ENCODE measurements around the gene SHISA7.

DNA sequence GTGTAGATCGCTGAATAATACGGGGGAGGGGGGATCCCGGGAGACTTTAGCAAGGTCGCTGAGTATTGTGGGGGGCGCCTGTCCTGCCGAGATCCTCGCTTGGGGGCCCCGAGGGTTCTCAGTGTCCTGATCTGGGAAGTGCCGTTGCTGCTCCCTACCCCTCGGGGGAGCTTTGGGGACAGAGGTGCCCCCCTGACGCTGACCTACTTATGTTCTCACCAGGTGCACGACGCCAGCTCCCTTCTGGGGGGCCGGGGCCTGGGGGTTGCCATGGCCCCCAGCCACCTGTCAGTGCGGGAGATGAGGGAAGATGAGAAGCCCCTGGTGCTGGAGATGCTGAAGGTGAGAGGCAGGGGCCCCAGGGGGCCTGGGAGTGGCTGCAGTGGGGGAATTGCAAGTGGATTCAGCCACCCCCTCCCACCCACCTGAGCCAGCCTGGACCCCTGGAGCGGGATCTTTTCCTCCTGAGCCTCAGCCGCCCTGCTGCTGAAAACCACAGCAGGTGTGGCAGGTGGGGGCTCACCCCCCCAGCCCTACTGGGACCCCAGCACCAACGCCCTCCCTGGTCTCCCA lies 42.4 kb upstream of the SHISA7 start:
- TF ChIP-seq CTCF (IDR thresholded peaks at IDR 0.05) (no peak), POLR2A (IDR thresholded peaks at IDR 0.05) (no peak), POLR2AphosphoS5 (IDR thresholded peaks at IDR 0.05; ENCODE audit: insufficient read depth in 1 of 2, low read depth in 1 of 2) (no peak)
